SK-N-MC (cell line): Measurements from ENCODE around the gene CLSTN1.

ENCODE experiments used
- EZH2 ChIP-seq: fragments of 200-600 bp; sonication (generic); IDR thresholded peaks from one replicate; pipeline ENCODE4 v1.6.1; 2017; ENCODE audit warnings: antibody characterized with exemption
- FOXP2 ChIP-seq: optimal IDR thresholded peaks from 2 replicates; pipeline ENCODE3; 2011; ENCODE audit warnings: mild to moderate bottlenecking, moderate library complexity; ENCODE audit not compliant: insufficient read depth; ENCODE audit errors: extremely low read length, control extremely low read depth
- POLR2AphosphoS5 ChIP-seq: IDR thresholded peaks from 2 replicates; pipeline ENCODE4 v1.6.1; 2012; ENCODE audit warnings: mild to moderate bottlenecking, low read depth, low read length, borderline replicate concordance

GRCh38 chr1:9715536-9716226 is 108.1 kb downstream of the CLSTN1 start:
- TF ChIP-seq EZH2 (no peak), POLR2AphosphoS5 (no peak), FOXP2 (no peak)
